ENCODE results near the gene SPDYE16.
"Not testable (repeated sequence)": the region's sequence is repeated elsewhere in the genome, so short reads cannot be mapped to it uniquely, and the experiment has no call there.

Gene SPDYE16

DNA sequence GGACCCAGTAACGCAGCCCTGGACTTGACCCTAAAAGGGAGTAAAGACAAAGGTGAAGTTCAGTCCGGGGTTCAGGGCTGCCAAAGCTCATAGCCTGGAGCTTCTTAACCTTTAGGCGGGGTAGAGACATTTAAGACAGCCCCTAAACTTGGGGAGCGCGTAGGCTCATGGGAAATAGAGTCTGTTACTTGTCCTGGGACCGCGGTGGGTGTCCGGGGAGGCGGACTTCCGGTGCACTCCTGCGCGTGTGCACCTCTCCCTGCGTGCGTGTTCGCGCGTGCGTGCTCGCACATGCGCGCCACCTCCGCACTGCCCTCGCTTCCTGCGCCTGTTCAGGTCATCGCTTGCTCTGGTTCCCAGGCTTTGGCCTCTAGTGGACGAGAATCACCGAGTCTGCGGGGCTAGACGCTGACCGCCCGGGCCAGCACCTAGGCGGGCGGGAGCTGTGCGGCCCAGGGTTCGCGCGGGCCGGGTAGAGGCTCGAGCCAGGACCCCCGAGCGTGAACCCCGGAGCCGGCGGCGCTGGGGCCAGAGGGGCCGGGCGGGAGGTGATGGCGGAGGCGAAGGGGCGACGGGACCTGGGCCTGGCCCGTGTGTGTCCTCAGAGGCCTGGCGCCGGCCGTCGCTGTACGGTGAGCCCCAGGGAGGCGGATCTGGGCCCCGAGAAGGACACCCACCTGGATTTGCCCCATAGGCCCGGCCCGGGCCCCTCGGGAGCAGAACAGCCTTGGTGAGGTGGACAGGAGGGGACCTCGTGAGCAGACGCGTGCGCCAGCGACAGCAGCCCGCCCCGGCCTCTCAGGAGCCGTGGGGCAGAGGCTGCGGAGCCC lies 6.1 kb upstream of the SPDYE16 start:
- peak; percentile 84 for DNase-seq (ENCODE audit: low read depth)

DNA sequence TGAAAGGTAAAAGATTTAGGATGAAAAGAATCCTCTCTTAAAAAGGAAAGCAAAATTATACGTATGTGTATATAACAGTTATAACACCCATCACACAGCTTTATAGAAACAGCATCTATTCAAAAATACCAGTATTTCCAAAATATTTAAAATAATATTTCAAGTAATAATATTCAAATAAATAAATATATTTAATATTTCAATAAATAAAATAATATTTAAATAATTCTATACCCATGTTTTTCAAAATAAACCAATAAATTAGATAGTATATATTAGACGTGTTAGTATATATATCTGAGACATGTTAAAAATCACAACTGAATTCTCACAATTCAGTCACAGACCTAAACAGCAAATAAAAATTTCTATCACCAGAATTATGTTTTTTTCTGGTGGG lies 11.5 kb downstream of the SPDYE16 start:
- DNase-seq (ENCODE audit: low read depth), result not testable (repeated sequence)

DNA sequence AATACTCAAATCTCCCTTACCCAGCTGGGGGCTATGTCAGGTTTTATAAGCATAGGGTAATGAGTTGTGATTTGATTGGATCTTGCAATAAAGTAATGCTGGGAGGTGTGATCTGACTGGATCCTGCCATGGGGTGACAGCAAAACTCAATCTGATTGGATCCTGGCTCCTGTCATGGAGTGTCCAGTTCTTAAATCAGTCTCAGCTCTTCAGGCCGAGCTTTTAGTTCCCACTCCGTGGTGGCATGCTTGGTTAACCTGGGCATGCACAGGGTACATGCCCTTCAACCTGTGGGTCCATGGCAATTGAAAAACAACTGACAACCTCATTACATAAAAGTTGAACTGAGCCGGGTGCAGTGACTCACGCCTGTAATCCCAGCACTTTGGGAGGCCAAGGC lies 16.9 kb downstream of the SPDYE16 start:
- not testable (repeated sequence) for DNase-seq (ENCODE audit: low read depth)

DNA sequence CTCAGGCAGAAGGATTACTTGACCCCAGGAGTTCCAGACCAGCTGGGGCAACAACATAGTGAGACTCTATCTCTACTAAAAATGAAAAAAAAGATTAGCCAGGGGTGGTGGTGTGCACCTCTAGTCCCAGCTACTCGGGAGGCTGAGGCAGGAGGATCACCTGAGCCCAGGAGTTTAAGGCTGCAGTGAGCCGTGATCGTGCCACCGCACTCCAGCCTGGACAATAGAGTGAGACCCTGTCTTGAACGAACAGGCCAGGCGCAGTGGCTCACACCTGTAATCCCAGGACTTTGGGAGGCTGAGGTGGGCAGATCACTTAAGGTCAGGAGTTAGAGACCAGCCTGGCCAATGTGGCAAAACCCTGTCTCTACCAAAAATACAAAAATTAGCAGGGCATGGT lies 26.2 kb downstream of the SPDYE16 start:
- DNase-seq (ENCODE audit: low read depth), result not testable (repeated sequence)

DNA sequence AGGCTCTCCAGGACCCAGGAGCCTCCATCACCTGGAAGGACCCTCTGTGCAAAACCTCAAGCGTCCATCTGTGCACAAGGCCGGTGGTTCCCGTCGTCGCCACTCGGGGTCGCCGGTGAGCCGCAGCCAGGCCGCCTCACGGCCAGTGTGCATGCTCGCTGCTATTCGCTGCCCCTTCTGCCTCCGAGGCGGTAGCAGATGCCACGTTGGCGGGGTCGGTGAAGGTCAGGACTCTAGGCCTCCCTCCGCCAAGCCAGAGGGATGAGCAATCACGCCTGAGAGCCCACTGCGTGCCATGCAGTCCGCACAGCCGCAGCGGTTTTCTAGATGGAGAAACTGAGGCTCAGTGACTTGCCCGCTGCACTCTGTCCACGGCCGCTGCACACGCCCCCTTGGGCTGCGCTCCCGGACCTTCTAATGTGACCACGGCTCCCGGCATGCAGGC lies 27.1 kb downstream of the SPDYE16 start:
- no peak for DNase-seq (ENCODE audit: low read depth)

DNA sequence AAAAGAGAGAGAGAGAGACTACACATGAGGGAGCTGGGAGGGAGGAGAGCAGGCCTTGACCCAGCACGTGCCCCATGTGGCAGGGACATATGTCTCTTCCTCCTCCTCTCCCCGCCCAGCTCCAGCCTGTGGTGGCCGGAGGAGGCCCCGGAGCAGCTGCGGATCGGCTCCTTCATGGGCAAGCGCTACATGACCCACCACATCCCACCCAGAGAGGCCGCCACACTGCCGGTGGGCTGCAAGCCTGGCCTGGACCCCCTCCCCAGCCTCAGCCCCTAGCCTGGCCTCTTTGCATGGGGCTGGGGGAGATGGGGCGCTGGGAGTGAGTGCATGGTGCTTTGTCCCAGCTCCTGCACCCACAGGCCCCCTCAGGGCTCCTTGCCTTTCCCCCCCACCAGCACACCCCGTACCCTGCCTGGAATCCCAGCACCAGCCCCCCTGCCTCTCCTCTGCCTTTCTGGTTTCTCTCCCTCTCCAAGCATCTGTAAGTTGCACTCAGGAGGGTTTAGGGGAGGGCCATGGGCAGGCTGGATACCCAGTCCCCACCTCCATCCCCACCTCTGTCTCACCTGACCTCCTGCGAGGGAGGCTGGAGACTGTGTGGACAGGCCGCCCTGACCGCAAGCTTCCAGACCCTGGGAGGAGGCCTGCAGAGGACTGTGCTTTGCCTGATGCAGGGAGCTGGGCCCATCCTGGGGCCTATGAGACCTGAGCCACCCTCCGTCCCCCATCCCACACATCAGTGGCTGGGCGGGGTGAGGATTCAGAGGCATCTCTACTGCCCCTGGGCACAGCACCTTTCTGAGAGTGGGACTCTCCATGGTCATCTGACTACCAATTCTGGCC lies 27.9 kb downstream of the SPDYE16 start:
- DNase-seq (ENCODE audit: low read depth), result no peak

DNA sequence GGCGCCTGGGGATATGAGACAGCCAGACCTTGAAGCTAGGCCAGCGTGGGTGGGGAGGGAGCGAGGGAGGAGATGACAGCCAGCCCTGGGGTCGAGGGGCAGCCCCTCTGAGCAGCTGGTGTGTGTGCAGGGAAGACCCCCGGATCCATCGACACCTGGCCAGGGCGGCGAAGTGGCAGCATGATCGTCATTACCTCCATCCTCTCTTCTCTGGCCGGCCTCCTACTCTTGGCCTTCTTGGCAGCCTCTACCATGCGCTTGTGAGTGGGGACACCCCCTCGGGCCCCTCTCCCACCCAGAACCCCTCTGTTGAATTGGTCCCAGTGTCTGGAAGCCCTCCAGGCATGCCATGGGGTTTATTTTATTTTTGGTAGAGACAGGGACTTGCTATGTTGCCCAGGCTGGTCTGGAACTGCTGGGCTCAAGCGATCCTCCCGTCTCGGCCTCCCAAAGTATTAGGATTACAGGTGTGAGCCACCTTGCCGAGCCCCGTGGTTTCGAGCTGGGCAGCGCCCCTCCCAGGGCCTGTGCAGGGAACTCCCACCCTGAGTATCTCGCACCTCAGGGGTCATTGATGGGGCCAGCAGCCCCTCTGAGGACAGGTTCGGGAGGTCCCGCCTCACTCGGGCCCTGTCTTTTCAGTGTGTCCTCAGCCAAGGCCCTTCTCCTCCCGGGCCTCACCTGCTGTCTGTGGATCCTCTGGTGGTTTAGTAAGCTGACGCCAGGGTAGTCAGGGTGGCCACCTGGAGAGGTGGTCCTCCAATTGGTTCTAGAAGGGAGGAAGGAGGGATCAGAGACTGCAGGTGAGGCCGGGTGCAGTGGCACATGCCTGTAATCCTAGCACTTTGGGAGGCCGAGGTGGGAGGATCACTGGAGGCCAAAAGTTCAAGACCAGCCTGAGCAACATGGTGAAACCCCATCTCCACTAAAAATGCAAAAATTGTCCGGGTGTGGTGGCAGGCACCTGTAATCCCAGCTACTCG lies 29.0 kb downstream of the SPDYE16 start:
- DNase-seq (ENCODE audit: low read depth), result no peak

DNA sequence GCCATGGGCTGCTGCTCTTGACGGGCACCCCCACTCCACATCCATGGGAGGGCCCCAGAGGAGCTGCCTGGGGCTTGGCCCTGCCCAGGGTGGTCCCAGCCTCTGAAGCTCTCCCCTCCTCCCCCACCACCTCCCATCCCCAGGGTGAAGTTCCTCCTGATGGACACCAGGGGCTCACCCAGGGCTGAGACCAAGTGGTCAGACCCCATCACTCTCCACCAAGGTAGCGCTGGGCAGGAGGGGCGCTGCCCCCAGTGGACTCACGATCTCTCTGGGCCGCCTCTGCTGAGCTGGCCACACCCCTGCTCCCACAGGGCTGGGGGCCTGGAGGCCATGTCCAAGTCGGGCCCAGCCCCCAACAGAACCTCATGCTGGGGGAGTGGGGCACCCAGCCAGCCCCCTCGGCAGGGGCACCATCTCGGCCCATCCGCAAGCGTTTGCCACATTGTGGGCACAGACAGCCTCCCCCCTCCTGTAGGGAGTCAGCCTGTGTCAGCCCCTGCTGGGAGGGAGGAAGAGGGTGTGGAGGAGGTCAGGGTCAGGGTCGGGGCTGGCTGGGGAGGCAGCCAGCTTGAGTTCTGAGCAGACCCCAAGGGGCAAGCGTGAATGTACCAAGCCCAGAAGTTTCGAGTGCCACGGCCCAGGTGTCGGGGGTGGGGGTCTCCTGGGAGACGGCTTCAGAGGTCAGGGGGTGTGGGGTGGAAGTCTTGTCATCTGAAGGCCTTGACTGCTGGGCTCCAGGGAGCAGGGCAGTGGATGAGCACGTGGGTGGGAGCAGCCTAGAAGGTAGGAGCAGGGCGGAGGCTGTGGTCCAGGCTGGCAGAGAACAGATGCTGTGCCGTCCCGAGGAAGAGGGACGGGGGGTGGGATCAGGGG lies 29.9 kb downstream of the SPDYE16 start:
- no peak for DNase-seq (ENCODE audit: low read depth)

DNA sequence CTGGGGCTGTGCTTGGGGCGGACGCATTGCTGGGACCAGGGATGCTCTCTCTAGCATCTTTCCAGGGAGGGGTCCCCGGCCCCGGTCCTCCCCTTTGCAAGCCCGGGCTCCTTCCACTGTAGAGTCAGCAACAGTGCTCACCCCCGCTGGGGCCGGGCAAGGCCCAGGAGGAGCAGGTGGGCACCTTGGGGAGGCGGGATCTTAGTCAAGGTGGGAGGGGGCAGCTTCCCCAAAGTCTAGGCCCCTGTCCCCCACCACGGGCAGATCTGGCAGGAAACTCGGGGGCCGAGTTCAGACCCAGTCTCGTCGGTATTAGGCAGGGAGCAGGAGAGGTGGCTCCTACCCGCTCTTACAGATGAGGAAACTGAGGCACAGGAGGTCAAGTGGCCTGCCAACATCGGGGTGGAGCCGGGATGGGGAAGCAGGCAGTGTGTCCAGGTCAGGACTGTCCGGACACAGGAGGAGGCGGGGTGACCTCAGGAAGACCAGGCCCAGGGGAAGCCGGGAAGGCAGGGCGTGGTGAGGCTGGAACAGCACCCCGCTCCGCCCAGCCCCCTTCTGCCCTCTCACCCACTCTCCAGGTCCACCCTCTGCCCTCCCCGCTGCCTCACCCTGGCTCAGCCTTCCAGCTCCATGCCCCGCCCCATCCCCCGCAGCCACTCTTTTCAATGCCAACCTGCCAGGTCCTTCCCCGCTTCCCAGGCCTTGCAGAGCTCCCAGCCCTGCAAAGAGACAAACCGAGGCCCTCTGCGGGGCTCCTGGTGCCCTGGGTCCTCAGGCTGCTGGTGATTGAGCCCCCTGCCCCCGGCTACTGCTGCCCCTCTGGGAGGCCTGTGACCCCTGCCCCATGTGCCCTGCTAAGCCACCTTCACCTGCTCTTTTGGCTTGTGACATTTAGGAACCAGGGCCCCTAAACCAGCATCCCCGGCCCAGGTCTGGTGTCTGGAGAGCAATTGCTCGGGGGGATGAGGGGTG lies 30.9 kb downstream of the SPDYE16 start:
- DNase-seq (ENCODE audit: low read depth), result not testable (repeated sequence)

DNA sequence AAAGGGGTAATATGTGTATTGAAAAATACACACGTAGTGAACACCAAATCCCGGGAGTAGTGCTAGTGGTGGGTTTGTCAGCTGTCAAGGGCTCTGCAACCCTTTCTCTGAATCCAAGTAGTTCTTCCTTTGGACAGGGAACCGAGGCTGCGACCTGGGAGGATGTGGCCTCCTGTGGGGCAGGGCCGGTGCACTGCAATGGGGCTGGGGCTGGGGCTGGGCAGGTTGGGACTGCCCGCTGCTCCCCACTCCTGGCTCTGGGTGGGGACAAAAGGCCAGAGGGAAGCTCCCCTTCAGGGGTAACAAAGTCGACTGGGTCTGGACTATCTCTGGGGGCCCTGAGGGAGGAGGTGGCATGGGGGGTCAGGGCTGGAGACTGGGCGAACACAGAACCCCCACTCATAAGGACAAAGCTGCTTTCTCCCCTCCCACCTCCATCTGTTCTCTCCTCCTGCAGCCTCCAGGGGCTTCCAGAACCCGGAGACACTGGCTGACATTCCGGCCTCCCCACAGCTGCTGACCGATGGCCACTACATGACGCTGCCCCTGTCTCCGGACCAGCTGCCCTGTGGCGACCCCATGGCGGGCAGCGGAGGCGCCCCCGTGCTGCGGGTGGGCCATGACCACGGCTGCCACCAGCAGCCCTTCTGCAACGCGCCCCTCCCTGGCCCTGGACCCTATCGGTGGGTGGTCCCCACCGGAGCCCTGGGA lies 31.7 kb downstream of the SPDYE16 start:
- not testable (repeated sequence) for DNase-seq (ENCODE audit: low read depth)

DNA sequence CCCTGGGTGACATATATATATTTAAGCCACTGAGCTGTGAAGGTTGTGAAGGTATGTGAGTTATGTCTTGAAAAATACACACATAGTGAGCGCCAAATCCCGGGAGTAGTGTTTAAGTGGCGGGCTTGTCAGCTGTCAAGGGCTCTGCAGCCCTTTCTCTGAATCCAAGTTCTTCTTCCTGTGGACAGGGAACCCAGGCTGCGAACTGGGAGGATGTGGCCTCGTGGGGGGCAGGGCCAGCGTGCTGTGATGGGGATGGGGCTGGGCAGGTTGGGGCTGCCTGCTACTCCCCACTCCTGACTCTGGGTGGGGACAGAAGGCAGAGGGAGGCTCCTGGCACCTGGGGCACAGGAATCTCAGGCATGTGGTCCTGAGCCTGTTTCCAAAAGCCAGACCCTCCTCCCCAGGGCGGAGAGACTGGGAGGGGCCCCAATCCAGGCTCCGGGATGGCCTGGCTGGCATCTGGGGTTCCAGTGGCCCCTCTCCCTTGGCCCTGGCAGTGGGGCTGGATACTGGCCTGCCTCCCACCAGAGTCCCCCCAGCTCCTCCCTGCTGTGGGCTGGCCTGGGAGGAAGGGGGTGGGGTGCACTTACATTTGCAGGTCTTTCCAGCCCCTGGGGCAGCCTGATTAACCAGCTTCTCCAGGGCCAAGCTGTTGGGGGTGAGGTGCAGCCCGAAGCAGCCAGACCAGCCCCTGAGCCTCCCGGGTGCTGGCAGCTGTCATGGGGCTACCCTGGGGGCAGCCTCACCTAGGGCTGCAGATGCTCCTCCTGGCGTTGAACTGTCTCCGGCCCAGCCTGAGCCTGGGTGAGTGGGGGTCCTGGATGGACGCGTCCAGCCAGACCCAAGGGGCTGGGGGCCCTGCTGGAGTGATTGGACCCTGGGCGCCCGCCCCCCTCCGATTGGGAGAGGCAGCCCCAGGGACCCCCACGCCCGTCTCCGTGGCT lies 32.9 kb downstream of the SPDYE16 start, which contains the start of gene UPK3B:
Gene UPK3B, plus strand, starts transcription at position 622 of the 947 bp plus-strand sequence. Its CDS starts 101 bp downstream, at position 723.
- DNase-seq (ENCODE audit: low read depth), result no peak

DNA sequence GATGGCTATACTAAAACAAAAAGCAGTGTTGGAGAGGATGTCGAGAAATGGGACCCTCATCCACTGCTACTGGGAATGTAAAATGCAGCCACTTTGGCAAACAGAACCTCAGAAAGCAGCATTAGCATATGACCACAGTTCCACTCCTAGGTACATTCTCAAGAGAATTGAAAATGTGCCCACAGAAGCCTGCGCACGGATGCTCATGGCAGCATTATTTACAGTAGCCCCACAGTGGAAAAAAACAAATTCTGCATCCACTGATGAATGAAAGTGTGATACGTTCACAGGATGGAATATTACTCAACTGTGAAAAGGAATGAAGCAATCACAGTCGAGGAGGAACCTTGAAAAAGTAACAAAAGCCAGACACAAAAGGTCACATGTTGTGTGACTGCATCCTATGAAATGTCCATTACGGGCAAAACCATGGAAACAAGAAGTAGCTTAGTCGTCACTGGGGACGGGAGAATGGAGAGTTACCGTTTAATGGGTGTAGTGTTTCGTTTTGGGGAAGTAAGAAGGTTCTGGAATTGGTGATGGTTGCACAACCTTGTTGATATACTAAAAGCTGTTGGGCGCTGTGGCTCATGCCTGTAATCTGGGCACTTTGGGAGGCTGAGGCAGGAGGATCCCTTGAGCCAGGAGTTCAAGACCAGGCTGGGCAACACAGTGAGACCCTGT lies 35.2 kb downstream of the SPDYE16 start:
- no peak for DNase-seq (ENCODE audit: low read depth)

DNA sequence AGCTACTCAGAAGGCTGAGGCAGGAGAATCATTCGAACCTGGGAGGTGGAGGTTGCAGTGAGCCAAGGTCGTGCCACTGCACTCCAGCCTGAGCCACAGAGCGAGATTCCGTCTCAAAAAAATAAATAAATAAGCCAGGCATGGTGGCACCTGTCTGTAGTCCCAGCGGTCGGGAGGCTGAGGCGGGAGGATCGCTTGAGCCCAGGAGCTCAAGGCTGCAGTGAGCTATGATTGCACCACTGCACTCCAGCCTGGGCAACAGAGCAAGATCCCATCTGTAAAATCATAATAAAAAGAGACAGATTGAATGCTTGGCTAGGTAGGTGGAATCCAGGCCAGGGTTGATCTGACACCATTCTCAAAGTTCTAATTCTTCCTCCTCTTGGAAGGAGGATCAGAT lies 36.5 kb downstream of the SPDYE16 start:
- DNase-seq (ENCODE audit: low read depth), result not testable (repeated sequence)

DNA sequence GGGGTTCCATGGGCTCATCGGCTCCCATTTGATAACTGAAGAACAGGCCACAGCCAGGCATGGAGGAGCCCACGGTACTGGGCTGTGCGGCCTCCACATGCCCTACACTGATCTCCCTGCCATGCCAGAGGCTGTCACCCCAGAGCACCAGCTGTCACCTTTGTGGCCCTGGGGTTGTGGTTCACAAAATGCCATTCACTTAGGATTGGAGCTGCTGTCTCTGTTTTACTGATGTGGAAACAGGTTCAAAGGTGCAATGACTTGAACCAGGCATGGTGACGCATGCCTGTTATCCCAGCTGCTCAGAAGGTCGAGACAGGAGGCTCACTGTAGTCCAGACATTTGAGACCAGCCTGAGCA lies 37.0 kb downstream of the SPDYE16 start:
- no peak for DNase-seq (ENCODE audit: low read depth)

DNA sequence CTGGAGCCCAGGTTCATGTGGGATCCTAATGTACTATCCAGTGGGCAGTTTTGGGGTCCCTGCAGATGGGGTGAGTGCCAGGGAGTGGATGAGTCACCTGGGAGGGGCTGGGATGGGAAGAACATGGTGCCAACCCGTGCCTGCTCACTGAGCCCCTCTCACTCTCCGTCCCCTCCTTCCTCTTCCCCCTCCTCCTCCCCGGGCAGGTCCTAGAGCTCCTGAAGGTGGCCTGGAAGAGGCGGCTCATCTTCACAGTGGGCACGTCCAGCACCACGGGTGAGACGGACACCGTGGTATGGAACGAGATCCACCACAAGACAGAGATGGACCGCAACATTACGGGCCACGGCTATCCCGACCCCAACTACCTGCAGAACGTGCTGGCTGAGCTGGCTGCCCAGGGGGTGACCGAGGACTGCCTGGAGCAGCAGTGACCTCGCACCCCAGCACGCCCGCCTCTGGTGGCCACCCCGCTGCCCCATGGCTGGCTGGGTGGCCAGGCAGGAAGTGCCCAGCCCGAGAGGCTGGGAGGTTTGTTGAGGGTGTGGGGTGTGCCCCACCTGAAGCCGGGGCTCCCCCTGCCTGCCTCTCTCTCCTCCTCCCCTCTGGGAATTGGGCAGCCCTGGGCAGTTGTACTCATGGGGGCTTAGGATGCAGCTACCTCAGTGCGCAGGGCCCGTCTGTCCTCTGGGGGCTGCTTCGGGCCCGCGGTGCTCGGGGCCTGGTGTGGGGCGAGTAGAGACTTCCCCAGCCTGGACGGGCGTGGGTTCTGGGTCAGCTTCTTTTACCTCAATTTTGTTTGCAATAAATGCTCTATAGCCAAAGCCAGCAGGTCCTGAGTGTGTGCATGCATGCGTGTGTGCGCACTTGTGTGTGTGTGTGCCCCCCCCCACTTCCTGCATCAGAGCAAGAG lies 37.7 kb downstream of the SPDYE16 start:
- no peak for DNase-seq (ENCODE audit: low read depth)
